ENCODE measurements around the gene USP6. TPM values are rescaled to one million over a fixed set of nuclear protein-coding genes. Genes with fewer than 3 reads are reported as not detected.

The USP6 gene
- total and polyA plus RNA-seq, 2 of the 13 experiments (the other 11 are each of a cell fraction or from before 2014, with no cell fraction given) = 0.04 TPM; not detected in 1

DNA sequence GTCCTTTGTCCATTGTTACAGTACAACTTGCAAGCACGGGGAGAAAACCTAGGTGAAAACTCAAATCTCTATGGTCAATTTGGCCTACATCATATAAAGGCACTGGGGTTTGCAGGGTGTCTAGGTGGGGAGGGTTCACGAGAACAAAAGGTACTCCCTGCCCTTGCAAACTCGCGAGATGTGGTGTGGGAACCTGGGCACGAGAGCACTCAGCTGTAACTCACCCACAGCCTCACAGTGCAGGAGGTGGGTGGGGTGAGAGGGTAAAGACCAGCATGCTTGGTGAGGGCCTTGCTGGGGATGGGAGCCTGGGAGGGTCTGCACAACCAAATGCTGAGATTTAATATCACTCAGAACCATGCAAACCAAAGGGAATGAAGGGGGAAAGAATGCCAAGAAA is 94.3 kb downstream of the USP6 start:
- H3K9me3 ChIP-seq (ENCODE audit: low read length) = no peaks in the 10 kb centered on the region
- FAIRE-seq = no peak
- H3K79me2 ChIP-seq (ENCODE audit: insufficient read depth, low read length) = no peaks in the 10 kb centered on the region
- intact Hi-C loops (cut with micrococcal nuclease; ENCODE audit: unreplicated experiment) (no loop called here), in situ Hi-C loops (cut with HindIII; ENCODE audit: extremely low pct_ligation_motif_present, low pct_unique_long_range_greater_than_20kb) (no loop called here)
- H3K27ac ChIP-seq (ENCODE audit: extremely low read length, insufficient read depth, low read length) = no peak overlapping the region
- BruUV-seq (replicated peaks) = no TSS peak
- no peaks in the 10 kb centered on the region for H3K4me1 ChIP-seq (ENCODE audit: insufficient read depth, low read length)
- no peaks in the 10 kb centered on the region for H4K20me1 ChIP-seq (ENCODE audit: insufficient read depth, low read length)
- no peak overlapping the region for H3K4me3 ChIP-seq (replicated peaks in 1 of 3; ENCODE audit: insufficient read depth in 1 of 3, low read depth in 2 of 3, low read length in 3 of 3)
- H2AFZ ChIP-seq (ENCODE audit: low read length) = no peak overlapping the region
- ATAC-seq = no peak
- H3K27me3 ChIP-seq (ENCODE audit: control insufficient read depth in 1 of 2, insufficient read depth in 2 of 2, low read length in 2 of 2) = no peaks in the 10 kb centered on the region
- no peaks in the 10 kb centered on the region for H3K36me3 ChIP-seq (replicated peaks in 1 of 2; ENCODE audit: control insufficient read depth in 1 of 2, insufficient read depth in 2 of 2, low read length in 2 of 2)
- DNase-seq (ENCODE audit: low spot score) = no peak
- POLR2A ChIA-PET = no interaction called here
- CTCF ChIA-PET (ENCODE audit: low intra/inter-chr PET ratio, low total read pairs) = no interaction called here
- TF ChIP-seq ZFAT (CRISPR knock-in tag; conservative IDR thresholded peaks at IDR 0.05) (no peak), ELF3 (CRISPR knock-in tag; IDR thresholded peaks at IDR 0.05) (no peak)
- WGBS (ENCODE audit: low lambda C conversion rate) = 62% methylated on average over 5 of the region's 5 CpGs
- H3K4me2 ChIP-seq (ENCODE audit: low read depth, low read length) = no peak overlapping the region
- no peak overlapping the region for H3K9ac ChIP-seq (ENCODE audit: insufficient read depth, low read depth, low read length)

- Histone ChIP-seq H3K4me1 (ENCODE audit: insufficient read depth, low read length) (no peaks in the 10 kb centered on the region), H3K36me3 (replicated peaks in 1 of 2; ENCODE audit: control insufficient read depth in 1 of 2, insufficient read depth in 2 of 2, low read length in 2 of 2) (no peaks in the 10 kb centered on the region), H3K27ac (ENCODE audit: extremely low read length, insufficient read depth, low read length) (no peak overlapping the region), H3K4me3 (replicated peaks in 1 of 3; ENCODE audit: insufficient read depth in 1 of 3, low read depth in 2 of 3, low read length in 3 of 3) (no peak overlapping the region), H3K4me2 (ENCODE audit: low read depth, low read length) (no peak overlapping the region), H2AFZ (ENCODE audit: low read length) (no peak overlapping the region), H4K20me1 (ENCODE audit: insufficient read depth, low read length) (no peaks in the 10 kb centered on the region), H3K9ac (ENCODE audit: insufficient read depth, low read depth, low read length) (no peak overlapping the region), H3K79me2 (ENCODE audit: insufficient read depth, low read length) (no peaks in the 10 kb centered on the region), H3K27me3 (ENCODE audit: control insufficient read depth in 1 of 2, insufficient read depth in 2 of 2, low read length in 2 of 2) (no peaks in the 10 kb centered on the region), H3K9me3 (ENCODE audit: low read length) (no peaks in the 10 kb centered on the region)
- intact Hi-C loops (cut with micrococcal nuclease; ENCODE audit: unreplicated experiment) = no loop called here
- CTCF ChIA-PET (ENCODE audit: low intra/inter-chr PET ratio, low total read pairs) = no interaction called here
- POLR2A ChIA-PET = no interaction called here
- ATAC-seq (no peak), FAIRE-seq (no peak), DNase-seq (ENCODE audit: low spot score) (no peak)
- WGBS (ENCODE audit: low lambda C conversion rate) = 76% methylated on average over 8 of the region's 8 CpGs
- in situ Hi-C loops (cut with HindIII; ENCODE audit: extremely low pct_ligation_motif_present, low pct_unique_long_range_greater_than_20kb) = no loop called here
- no TSS peak for BruUV-seq (replicated peaks)
- TF ChIP-seq SMAD1 (CRISPR knock-in tag; IDR thresholded peaks at IDR 0.05; ENCODE audit: borderline replicate concordance, low read depth) (no peak), PBX3 (CRISPR knock-in tag; IDR thresholded peaks at IDR 0.05; ENCODE audit: borderline replicate concordance) (no peak), RORA (CRISPR knock-in tag; IDR thresholded peaks at IDR 0.05) (no peak), DNMT1 (CRISPR knock-in tag; IDR thresholded peaks at IDR 0.05) (no peak), POLR2AphosphoS2 (IDR thresholded peaks at IDR 0.05; ENCODE audit: low read depth, low read length) (no peak), WIZ (CRISPR knock-in tag; IDR thresholded peaks at IDR 0.05) (no peak), HNRNPL (IDR thresholded peaks at IDR 0.05; ENCODE audit: low read depth, low read length) (no peak), GABPB1 (CRISPR knock-in tag; IDR thresholded peaks at IDR 0.05) (no peak), ZNF367 (CRISPR knock-in tag; IDR thresholded peaks at IDR 0.05; ENCODE audit: borderline replicate concordance) (no peak), MIXL1 (CRISPR knock-in tag; IDR thresholded peaks at IDR 0.05) (no peak), ZFP36L1 (CRISPR knock-in tag; IDR thresholded peaks at IDR 0.05) (no peak), NR1H2 (CRISPR knock-in tag; IDR thresholded peaks at IDR 0.05; ENCODE audit: borderline replicate concordance, low read depth) (no peak)
- TF ChIP-seq, protein P1, sequence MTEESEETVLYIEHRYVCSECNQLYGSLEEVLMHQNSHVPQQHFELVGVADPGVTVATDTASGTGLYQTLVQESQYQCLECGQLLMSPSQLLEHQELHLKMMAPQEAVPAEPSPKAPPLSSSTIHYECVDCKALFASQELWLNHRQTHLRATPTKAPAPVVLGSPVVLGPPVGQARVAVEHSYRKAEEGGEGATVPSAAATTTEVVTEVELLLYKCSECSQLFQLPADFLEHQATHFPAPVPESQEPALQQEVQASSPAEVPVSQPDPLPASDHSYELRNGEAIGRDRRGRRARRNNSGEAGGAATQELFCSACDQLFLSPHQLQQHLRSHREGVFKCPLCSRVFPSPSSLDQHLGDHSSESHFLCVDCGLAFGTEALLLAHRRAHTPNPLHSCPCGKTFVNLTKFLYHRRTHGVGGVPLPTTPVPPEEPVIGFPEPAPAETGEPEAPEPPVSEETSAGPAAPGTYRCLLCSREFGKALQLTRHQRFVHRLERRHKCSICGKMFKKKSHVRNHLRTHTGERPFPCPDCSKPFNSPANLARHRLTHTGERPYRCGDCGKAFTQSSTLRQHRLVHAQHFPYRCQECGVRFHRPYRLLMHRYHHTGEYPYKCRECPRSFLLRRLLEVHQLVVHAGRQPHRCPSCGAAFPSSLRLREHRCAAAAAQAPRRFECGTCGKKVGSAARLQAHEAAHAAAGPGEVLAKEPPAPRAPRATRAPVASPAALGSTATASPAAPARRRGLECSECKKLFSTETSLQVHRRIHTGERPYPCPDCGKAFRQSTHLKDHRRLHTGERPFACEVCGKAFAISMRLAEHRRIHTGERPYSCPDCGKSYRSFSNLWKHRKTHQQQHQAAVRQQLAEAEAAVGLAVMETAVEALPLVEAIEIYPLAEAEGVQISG (CRISPR knock-in tag; IDR thresholded peaks at IDR 0.05) = no peak
- TF ChIP-seq, protein P2, sequence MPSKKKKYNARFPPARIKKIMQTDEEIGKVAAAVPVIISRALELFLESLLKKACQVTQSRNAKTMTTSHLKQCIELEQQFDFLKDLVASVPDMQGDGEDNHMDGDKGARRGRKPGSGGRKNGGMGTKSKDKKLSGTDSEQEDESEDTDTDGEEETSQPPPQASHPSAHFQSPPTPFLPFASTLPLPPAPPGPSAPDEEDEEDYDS (CRISPR knock-in tag; IDR thresholded peaks at IDR 0.05) = no peak
These were observed 94.9 kb downstream of the USP6 start for GRCh38 chr17:5210614-5211252.

Measured in HepG2 (cell line).